ENCODE data around the gene APOB. TPM values are rescaled to one million over a fixed set of nuclear protein-coding genes. Genes with fewer than 3 reads are reported as not detected.

APOB gene
- polyA plus RNA-seq, 1 donor: 863 TPM

- no peaks in the 10 kb centered on the region for H3K4me1 ChIP-seq (ENCODE audit: control insufficient read depth, insufficient read depth, low read length)
- H3K36me3 ChIP-seq (ENCODE audit: control insufficient read depth, insufficient read depth, low read length): peaks cover 83% of the 10 kb centered on the region
- no CpG with 5 or more reads among the region's 5 CpGs for WGBS (ENCODE audit: insufficient coverage, low lambda C conversion rate)
These were observed 19.7 kb downstream of the APOB start for GRCh38 chr2:21024198-21024597.

GRCh38 chr2:21023419-21024181 is 20.3 kb downstream of the APOB start:
- no peak for DNase-seq
- Histone ChIP-seq H3K4me1 (ENCODE audit: control insufficient read depth, insufficient read depth, low read length) (no peaks in the 10 kb centered on the region), H3K4me3 (ENCODE audit: low read length) (no peak overlapping the region), H3K36me3 (ENCODE audit: control insufficient read depth, insufficient read depth, low read length) (peaks cover 85% of the 10 kb centered on the region), H3K9me3 (ENCODE audit: control insufficient read depth, low read depth, low read length) (no peaks in the 10 kb centered on the region), H3K27me3 (ENCODE audit: control insufficient read depth, insufficient read depth, low read length) (no peaks in the 10 kb centered on the region), H3K27ac (ENCODE audit: low read length) (no peak overlapping the region)
- whole genome bisulfite sequencing (ENCODE audit: insufficient coverage, low lambda C conversion rate): 93% methylated on average over 3 of the region's 4 CpGs

More at GRCh38 chr2:21024198-21024597, 19.7 kb downstream of the APOB start:
- H3K9me3 ChIP-seq (ENCODE audit: control insufficient read depth, low read depth, low read length): no peaks in the 10 kb centered on the region
- DNase-seq: no peak
- H3K4me3 ChIP-seq (ENCODE audit: low read length): no peak overlapping the region
- no peak overlapping the region for H3K27ac ChIP-seq (ENCODE audit: low read length)
- H3K27me3 ChIP-seq (ENCODE audit: control insufficient read depth, insufficient read depth, low read length): no peaks in the 10 kb centered on the region

GRCh38 chr2:21022792-21023367 is 21.0 kb downstream of the APOB start:
- Histone ChIP-seq H3K36me3 (ENCODE audit: control insufficient read depth, insufficient read depth, low read length) (peaks cover 85% of the 10 kb centered on the region), H3K27ac (ENCODE audit: low read length) (no peak overlapping the region), H3K4me1 (ENCODE audit: control insufficient read depth, insufficient read depth, low read length) (no peaks in the 10 kb centered on the region), H3K4me3 (ENCODE audit: low read length) (no peak overlapping the region), H3K27me3 (ENCODE audit: control insufficient read depth, insufficient read depth, low read length) (no peaks in the 10 kb centered on the region), H3K9me3 (ENCODE audit: control insufficient read depth, low read depth, low read length) (no peaks in the 10 kb centered on the region)
- DNase-seq: no peak
- no CpG with 5 or more reads among the region's 8 CpGs for WGBS (ENCODE audit: insufficient coverage, low lambda C conversion rate)

- H3K27me3 ChIP-seq (ENCODE audit: control insufficient read depth, insufficient read depth, low read length): no peaks in the 10 kb centered on the region
- no peak overlapping the region for H3K27ac ChIP-seq (ENCODE audit: low read length)
- peaks cover 82% of the 10 kb centered on the region for H3K36me3 ChIP-seq (ENCODE audit: control insufficient read depth, insufficient read depth, low read length)
- no CpG with 5 or more reads among the region's 1 CpG for WGBS (ENCODE audit: insufficient coverage, low lambda C conversion rate)
- H3K4me1 ChIP-seq (ENCODE audit: control insufficient read depth, insufficient read depth, low read length): no peaks in the 10 kb centered on the region
- no peaks in the 10 kb centered on the region for H3K9me3 ChIP-seq (ENCODE audit: control insufficient read depth, low read depth, low read length)
- no peak overlapping the region for H3K4me3 ChIP-seq (ENCODE audit: low read length)
- no peak for DNase-seq
These were observed 22.4 kb downstream of the APOB start for GRCh38 chr2:21021430-21021829.

GRCh38 chr2:21020668-21021288 is 23.1 kb downstream of the APOB start:
- no peaks in the 10 kb centered on the region for H3K9me3 ChIP-seq (ENCODE audit: control insufficient read depth, low read depth, low read length)
- no peak overlapping the region for H3K27ac ChIP-seq (ENCODE audit: low read length)
- no peaks in the 10 kb centered on the region for H3K27me3 ChIP-seq (ENCODE audit: control insufficient read depth, insufficient read depth, low read length)
- DNase-seq: no peak
- no peak overlapping the region for H3K4me3 ChIP-seq (ENCODE audit: low read length)
- 100% methylated on average over 1 of the region's 2 CpGs for WGBS (ENCODE audit: insufficient coverage, low lambda C conversion rate)
- H3K4me1 ChIP-seq (ENCODE audit: control insufficient read depth, insufficient read depth, low read length): no peaks in the 10 kb centered on the region
- peaks cover 82% of the 10 kb centered on the region for H3K36me3 ChIP-seq (ENCODE audit: control insufficient read depth, insufficient read depth, low read length)

- Histone ChIP-seq H3K27me3 (ENCODE audit: control insufficient read depth, insufficient read depth, low read length) (no peaks in the 10 kb centered on the region), H3K36me3 (ENCODE audit: control insufficient read depth, insufficient read depth, low read length) (peaks cover 84% of the 10 kb centered on the region), H3K9me3 (ENCODE audit: control insufficient read depth, low read depth, low read length) (no peaks in the 10 kb centered on the region), H3K27ac (ENCODE audit: low read length) (no peak overlapping the region), H3K4me1 (ENCODE audit: control insufficient read depth, insufficient read depth, low read length) (no peaks in the 10 kb centered on the region), H3K4me3 (ENCODE audit: low read length) (no peak overlapping the region)
- no peak for DNase-seq
- 70% methylated on average over 1 of the region's 3 CpGs for WGBS (ENCODE audit: insufficient coverage, low lambda C conversion rate)
These were observed 23.7 kb downstream of the APOB start for GRCh38 chr2:21020031-21020667.

GRCh38 chr2:21019678-21020021 is 24.2 kb downstream of the APOB start:
- no peak overlapping the region for H3K4me3 ChIP-seq (ENCODE audit: low read length)
- H3K36me3 ChIP-seq (ENCODE audit: control insufficient read depth, insufficient read depth, low read length): peaks cover 84% of the 10 kb centered on the region
- no peaks in the 10 kb centered on the region for H3K4me1 ChIP-seq (ENCODE audit: control insufficient read depth, insufficient read depth, low read length)
- H3K27me3 ChIP-seq (ENCODE audit: control insufficient read depth, insufficient read depth, low read length): no peaks in the 10 kb centered on the region
- DNase-seq: no peak
- WGBS (ENCODE audit: insufficient coverage, low lambda C conversion rate): no CpG with 5 or more reads among the region's 6 CpGs
- no peaks in the 10 kb centered on the region for H3K9me3 ChIP-seq (ENCODE audit: control insufficient read depth, low read depth, low read length)
- no peak overlapping the region for H3K27ac ChIP-seq (ENCODE audit: low read length)

GRCh38 chr2:21019000-21019677 is 24.7 kb downstream of the APOB start:
- no peaks in the 10 kb centered on the region for H3K27me3 ChIP-seq (ENCODE audit: control insufficient read depth, insufficient read depth, low read length)
- no peaks in the 10 kb centered on the region for H3K9me3 ChIP-seq (ENCODE audit: control insufficient read depth, low read depth, low read length)
- no peaks in the 10 kb centered on the region for H3K4me1 ChIP-seq (ENCODE audit: control insufficient read depth, insufficient read depth, low read length)
- no CpG with 5 or more reads among the region's 3 CpGs for WGBS (ENCODE audit: insufficient coverage, low lambda C conversion rate)
- H3K36me3 ChIP-seq (ENCODE audit: control insufficient read depth, insufficient read depth, low read length): peaks cover 87% of the 10 kb centered on the region
- H3K27ac ChIP-seq (ENCODE audit: low read length): no peak overlapping the region
- DNase-seq: no peak
- no peak overlapping the region for H3K4me3 ChIP-seq (ENCODE audit: low read length)

- H3K27ac ChIP-seq (ENCODE audit: low read length): no peak overlapping the region
- H3K4me1 ChIP-seq (ENCODE audit: control insufficient read depth, insufficient read depth, low read length): no peaks in the 10 kb centered on the region
- WGBS (ENCODE audit: insufficient coverage, low lambda C conversion rate): 88% methylated on average over 1 of the region's 2 CpGs
- peaks cover 3% of the 10 kb centered on the region for H3K9me3 ChIP-seq (ENCODE audit: control insufficient read depth, low read depth, low read length)
- H3K36me3 ChIP-seq (ENCODE audit: control insufficient read depth, insufficient read depth, low read length): peaks cover 92% of the 10 kb centered on the region
- DNase-seq: no peak
- H3K27me3 ChIP-seq (ENCODE audit: control insufficient read depth, insufficient read depth, low read length): no peaks in the 10 kb centered on the region
- no peak overlapping the region for H3K4me3 ChIP-seq (ENCODE audit: low read length)
These were observed 25.6 kb downstream of the APOB start for GRCh38 chr2:21018290-21018689.

GRCh38 chr2:21017748-21018276 is 26.1 kb downstream of the APOB start:
- DNase-seq: no peak
- no peak overlapping the region for H3K4me3 ChIP-seq (ENCODE audit: low read length)
- peaks cover 92% of the 10 kb centered on the region for H3K36me3 ChIP-seq (ENCODE audit: control insufficient read depth, insufficient read depth, low read length)
- H3K4me1 ChIP-seq (ENCODE audit: control insufficient read depth, insufficient read depth, low read length): no peaks in the 10 kb centered on the region
- H3K27ac ChIP-seq (ENCODE audit: low read length): no peak overlapping the region
- no peaks in the 10 kb centered on the region for H3K27me3 ChIP-seq (ENCODE audit: control insufficient read depth, insufficient read depth, low read length)
- 96% methylated on average over 3 of the region's 4 CpGs for WGBS (ENCODE audit: insufficient coverage, low lambda C conversion rate)
- H3K9me3 ChIP-seq (ENCODE audit: control insufficient read depth, low read depth, low read length): peaks cover 4% of the 10 kb centered on the region
